Loucy (cell line): ENCODE measurements around the gene STXBP5.

ENCODE experiments used
- CTCF ChIP-seq: fragments of 200-600 bp; sonication (generic); conservative IDR thresholded peaks from 2 replicates; pipeline ENCODE4 v1.5.1; 2014; ENCODE audit warnings: mild to moderate bottlenecking, antibody characterized with exemption, low read length
- EZH2phosphoT487 ChIP-seq: fragments of 200-600 bp; IDR thresholded peaks from 2 replicates; pipeline ENCODE4 v1.6.1; 2018; ENCODE audit warnings: antibody characterized with exemption, mild to moderate bottlenecking, moderate library complexity, borderline replicate concordance

DNA sequence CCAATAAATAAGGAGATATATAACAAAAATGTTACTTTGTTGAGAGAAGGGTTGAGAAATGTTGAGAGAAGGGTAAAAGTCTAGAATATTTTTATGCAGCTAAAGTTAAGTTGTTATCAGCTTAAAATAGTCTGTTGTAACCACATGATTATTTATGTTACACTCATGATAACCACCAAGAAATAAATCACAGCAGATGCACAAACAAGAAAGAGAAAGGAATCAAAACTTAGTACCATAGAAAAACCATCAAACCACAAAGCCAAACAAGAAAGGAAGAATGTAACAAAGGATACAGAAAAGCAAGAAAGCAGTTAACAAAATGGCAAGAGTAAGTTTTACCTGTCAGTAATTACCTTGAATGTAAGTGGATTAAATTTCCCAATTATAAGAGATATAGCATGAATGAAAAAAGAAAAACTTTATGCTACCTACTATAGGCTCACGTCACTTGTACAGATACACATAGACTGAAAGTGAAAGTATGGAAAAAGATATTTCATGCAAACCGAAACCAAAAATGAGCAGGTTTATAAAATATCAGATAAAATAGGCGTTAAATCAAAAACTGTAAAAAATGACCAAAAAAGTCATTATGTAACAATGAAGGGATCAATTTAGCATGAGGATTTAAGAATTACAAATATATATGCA is 93.6 kb downstream of the STXBP5 start:
- TF ChIP-seq CTCF (no peak), EZH2phosphoT487 (no peak)
